OCI-LY3 (cell line): ENCODE data around the gene MN1.

Experiments
- H2AFZ ChIP-seq: fragments of 200-600, 300-600 bp; shearing (Covaris generic); 2 replicates; pipeline ENCODE4 v1.6.0; 2014; ENCODE audit warnings: antibody characterized with exemption, low read depth, low read length
- H3K27ac ChIP-seq: fragments of 200-600, 300-600 bp; sonication (generic); 2 replicates; pipeline ENCODE4 v1.5.1; 2014; ENCODE audit warnings: mild to moderate bottlenecking, low read length, moderate library complexity, mixed read lengths
- H3K27me3 ChIP-seq: fragments of 200-600, 300-600 bp; sonication (generic); 2 replicates; pipeline ENCODE4 v1.6.1; 2014; ENCODE audit warnings: low read depth, low read length, mixed read lengths
- H3K36me3 ChIP-seq: fragments of 200-600, 300-600 bp; sonication (generic); replicated peaks from 2 replicates; pipeline ENCODE3; 2014; ENCODE audit warnings: low read depth, low read length, mixed read lengths
- H3K4me1 ChIP-seq: fragments of 300-600, 200-600 bp; sonication (generic); 2 replicates; pipeline ENCODE4 v1.6.1; 2014; ENCODE audit warnings: low read length, mixed read lengths
- H3K4me2 ChIP-seq: fragments of 200-600, 300-600 bp; sonication (generic); 2 replicates; pipeline ENCODE4 v1.6.1; 2014; ENCODE audit warnings: low read length, mixed read lengths
- H3K4me3 ChIP-seq: fragments of 300-600, 200-600 bp; sonication (generic); 2 replicates; pipeline ENCODE4 v1.5.1; 2014; ENCODE audit warnings: antibody characterized with exemption, mild to moderate bottlenecking, low read length, moderate library complexity
- H3K79me2 ChIP-seq: fragments of 300-600, 200-600 bp; shearing (Covaris generic); 2 replicates; pipeline ENCODE4 v1.6.1; 2014; ENCODE audit warnings: mild to moderate bottlenecking, low read length, mixed read lengths
- H3K9ac ChIP-seq: fragments of 300-600, 200-600 bp; shearing (Covaris generic); 2 replicates; pipeline ENCODE4 v1.6.0; 2014; ENCODE audit warnings: mild to moderate bottlenecking, low read length, moderate library complexity
- H3K9me3 ChIP-seq: fragments of 200-600, 300-600 bp; shearing (Covaris generic); 2 replicates; pipeline ENCODE4 v1.6.1; 2014; ENCODE audit warnings: low read length, mixed read lengths; ENCODE audit not compliant: insufficient read depth
- H4K20me1 ChIP-seq: fragments of 200-600, 300-600 bp; sonication (generic); 2 replicates; pipeline ENCODE4 v1.6.1; 2016; ENCODE audit warnings: low read length, mixed read lengths; ENCODE audit not compliant: insufficient read depth
- CTCF ChIP-seq: fragments of 200-600, 300-600 bp; sonication (generic); IDR thresholded peaks from 2 replicates; pipeline ENCODE4 v1.5.1; 2014; ENCODE audit warnings: antibody characterized with exemption, low read length, low read depth
- EZH2phosphoT487 ChIP-seq: fragments of 200-600 bp; shearing (Covaris generic); IDR thresholded peaks from 2 replicates; pipeline ENCODE4 v1.6.1; 2018; ENCODE audit warnings: antibody characterized with exemption, mixed run types, low read depth

The MN1 gene

DNA sequence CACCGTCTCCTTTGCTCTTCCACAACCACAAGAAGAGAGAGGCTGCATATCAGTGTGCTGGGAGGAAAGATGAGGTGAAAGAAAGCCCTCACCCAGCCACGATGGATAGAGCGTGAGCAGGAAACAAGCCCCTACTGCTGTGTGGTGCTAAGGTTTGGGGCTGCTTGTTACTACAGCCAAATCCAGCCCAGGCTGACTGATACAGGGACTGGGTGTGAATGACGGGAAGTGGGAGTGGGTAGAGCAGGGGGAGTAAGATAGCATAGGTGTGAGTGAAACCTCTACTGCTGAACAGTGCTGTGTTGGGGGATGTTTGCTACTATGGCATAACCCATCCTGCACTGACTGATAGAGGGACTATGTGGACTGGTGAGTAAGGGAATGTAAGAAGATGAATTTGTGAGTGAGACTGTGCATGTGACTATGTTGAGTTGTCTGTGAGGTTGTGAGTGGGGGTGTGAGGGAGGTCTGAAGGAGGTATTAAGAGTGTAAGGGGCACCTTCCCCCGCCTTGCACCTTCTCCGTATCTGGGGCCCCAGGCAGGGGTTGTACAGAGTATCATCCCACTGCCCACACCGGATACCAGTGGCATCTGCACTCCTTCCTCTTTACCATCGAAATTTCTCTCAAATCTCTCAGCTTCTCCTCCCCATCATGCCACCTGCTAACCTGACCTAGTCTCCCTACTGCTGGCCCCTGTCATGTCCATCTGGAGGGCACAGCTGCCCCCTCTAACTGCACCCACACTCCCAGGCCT lies 91.5 kb downstream of the MN1 start:
- peaks cover 16% of the 10 kb centered on the region for H3K27me3 ChIP-seq
- H3K9me3 ChIP-seq, result no peaks in the 10 kb centered on the region
- H3K4me3 ChIP-seq, result no peak overlapping the region
- no peak overlapping the region for H2AFZ ChIP-seq
- no peaks in the 10 kb centered on the region for H4K20me1 ChIP-seq
- H3K27ac ChIP-seq, result no peak overlapping the region
- no peaks in the 10 kb centered on the region for H3K79me2 ChIP-seq
- H3K4me2 ChIP-seq, result no peak overlapping the region
- no peak overlapping the region for H3K9ac ChIP-seq
- H3K36me3 ChIP-seq, result no peaks in the 10 kb centered on the region
- TF ChIP-seq EZH2phosphoT487 (no peak), CTCF (no peak)
- H3K4me1 ChIP-seq, result no peaks in the 10 kb centered on the region

GRCh38 chr22:27706489-27706888 lies 95.1 kb downstream of the MN1 start:
- Histone ChIP-seq H3K4me2 (no peak overlapping the region), H2AFZ (no peak overlapping the region), H3K27ac (no peak overlapping the region), H3K9me3 (no peaks in the 10 kb centered on the region), H3K27me3 (peaks cover 16% of the 10 kb centered on the region), H3K4me1 (no peaks in the 10 kb centered on the region), H3K36me3 (no peaks in the 10 kb centered on the region), H4K20me1 (no peaks in the 10 kb centered on the region), H3K79me2 (no peaks in the 10 kb centered on the region), H3K9ac (no peak overlapping the region), H3K4me3 (no peak overlapping the region)
- TF ChIP-seq CTCF, result no peak
- no peak for TF ChIP-seq EZH2phosphoT487

GRCh38 chr22:27705408-27706080 lies 96.0 kb downstream of the MN1 start:
- H2AFZ ChIP-seq, result no peak overlapping the region
- H3K36me3 ChIP-seq, result no peaks in the 10 kb centered on the region
- no peak overlapping the region for H3K4me3 ChIP-seq
- H3K79me2 ChIP-seq, result no peaks in the 10 kb centered on the region
- no peak overlapping the region for H3K4me2 ChIP-seq
- peaks cover 16% of the 10 kb centered on the region for H3K27me3 ChIP-seq
- H3K9me3 ChIP-seq, result no peaks in the 10 kb centered on the region
- H3K27ac ChIP-seq, result no peak overlapping the region
- H3K9ac ChIP-seq, result no peak overlapping the region
- no peaks in the 10 kb centered on the region for H3K4me1 ChIP-seq
- TF ChIP-seq EZH2phosphoT487, result no peak
- TF ChIP-seq CTCF, result no peak
- no peaks in the 10 kb centered on the region for H4K20me1 ChIP-seq

- Histone ChIP-seq H3K4me2 (no peak overlapping the region), H3K79me2 (no peaks in the 10 kb centered on the region), H3K4me1 (no peaks in the 10 kb centered on the region), H3K9ac (no peak overlapping the region), H2AFZ (no peak overlapping the region), H3K36me3 (no peaks in the 10 kb centered on the region), H3K27ac (no peak overlapping the region), H4K20me1 (no peaks in the 10 kb centered on the region), H3K9me3 (no peaks in the 10 kb centered on the region), H3K4me3 (no peak overlapping the region), H3K27me3 (peaks cover 14% of the 10 kb centered on the region)
- TF ChIP-seq EZH2phosphoT487 (no peak), CTCF (no peak)
These were observed 97.0 kb downstream of the MN1 start for GRCh38 chr22:27704581-27704980.
